HEK293T (cell line): ENCODE data around the gene THSD4.

Experiments
- ARNT ChIP-seq: fragments of 450-650 bp; IDR thresholded peaks from 2 replicates; pipeline ENCODE4 v1.6.1; 2017; ENCODE audit warnings: mild to moderate bottlenecking
- BHLHE40 ChIP-seq: fragments of 450-650 bp; IDR thresholded peaks from 2 replicates; pipeline ENCODE4 v1.6.1; 2016; ENCODE audit warnings: mild to moderate bottlenecking, moderate library complexity, borderline replicate concordance
- CTBP1 ChIP-seq: fragments of 450-650 bp; IDR thresholded peaks from 2 replicates; pipeline ENCODE4 v1.6.1; 2016; ENCODE audit warnings: borderline replicate concordance
- ELF4 ChIP-seq: fragments of 450-650 bp; IDR thresholded peaks from 2 replicates; pipeline ENCODE4 v1.6.1; 2017; ENCODE audit warnings: antibody characterized with exemption
- FOXA1 ChIP-seq: fragments of 450-650 bp; IDR thresholded peaks from 2 replicates; pipeline ENCODE4 v1.6.1; 2016; ENCODE audit warnings: mild to moderate bottlenecking
- FOXM1 ChIP-seq: fragments of 450-650 bp; IDR thresholded peaks from 2 replicates; pipeline ENCODE4 v1.6.1; 2017; ENCODE audit warnings: mild to moderate bottlenecking, borderline replicate concordance
- LEF1 ChIP-seq: fragments of 450-650 bp; IDR thresholded peaks from 2 replicates; pipeline ENCODE4 v1.6.1; 2017; ENCODE audit warnings: mild to moderate bottlenecking, borderline replicate concordance
- NFRKB ChIP-seq: fragments of 450-650 bp; IDR thresholded peaks from 2 replicates; pipeline ENCODE4 v1.6.1; 2016; ENCODE audit warnings: mild to moderate bottlenecking, moderate library complexity
- SP1 ChIP-seq: fragments of 450-650 bp; IDR thresholded peaks from 2 replicates; pipeline ENCODE4 v1.6.1; 2017
- SUZ12 ChIP-seq: fragments of 450-650 bp; IDR thresholded peaks from 2 replicates; pipeline ENCODE4 v1.6.1; 2016; ENCODE audit warnings: mild to moderate bottlenecking
- TARDBP ChIP-seq: fragments of 450-650 bp; IDR thresholded peaks from 2 replicates; pipeline ENCODE4 v1.6.1; 2016
- ZNF384 ChIP-seq: fragments of 450-650 bp; IDR thresholded peaks from 2 replicates; pipeline ENCODE4 v1.6.1; 2016
- TF ChIP-seq, protein P1 (sequence below): fragments of 450-650 bp; IDR thresholded peaks from 2 replicates; pipeline ENCODE4 v1.6.1; 2016

DNA sequence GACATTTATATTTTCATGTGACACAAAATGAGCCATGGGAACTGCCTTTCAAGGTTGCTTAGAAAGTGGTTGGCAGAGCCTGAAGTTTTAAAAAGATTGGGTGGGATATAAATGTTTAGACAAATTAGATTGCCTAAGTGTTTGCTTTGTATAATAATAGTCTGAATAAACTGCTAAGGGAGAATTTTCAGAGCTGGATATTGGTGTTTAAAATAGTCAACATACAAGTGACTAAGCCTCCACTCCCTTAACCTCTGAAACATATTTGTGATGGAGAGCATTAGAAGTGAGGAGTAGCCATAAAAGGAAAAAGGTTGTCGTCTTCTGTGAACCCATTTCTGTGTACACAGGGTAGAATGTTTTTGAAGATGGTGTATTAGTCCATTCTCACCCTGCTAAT lies 201.6 kb downstream of the THSD4 start:
- TF ChIP-seq FOXA1 (no peak), ZNF384 (no peak), CTBP1 (no peak), LEF1 (no peak), SUZ12 (no peak), ARNT (no peak), SP1 (no peak), FOXM1 (no peak), NFRKB (no peak), TARDBP (no peak), BHLHE40 (no peak), ELF4 (no peak)
- TF ChIP-seq, protein P1, sequence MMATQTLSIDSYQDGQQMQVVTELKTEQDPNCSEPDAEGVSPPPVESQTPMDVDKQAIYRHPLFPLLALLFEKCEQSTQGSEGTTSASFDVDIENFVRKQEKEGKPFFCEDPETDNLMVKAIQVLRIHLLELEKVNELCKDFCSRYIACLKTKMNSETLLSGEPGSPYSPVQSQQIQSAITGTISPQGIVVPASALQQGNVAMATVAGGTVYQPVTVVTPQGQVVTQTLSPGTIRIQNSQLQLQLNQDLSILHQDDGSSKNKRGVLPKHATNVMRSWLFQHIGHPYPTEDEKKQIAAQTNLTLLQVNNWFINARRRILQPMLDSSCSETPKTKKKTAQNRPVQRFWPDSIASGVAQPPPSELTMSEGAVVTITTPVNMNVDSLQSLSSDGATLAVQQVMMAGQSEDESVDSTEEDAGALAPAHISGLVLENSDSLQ, result no peak
